ENCODE measurements around the gene CLDND1. TPM values are rescaled to one million over a fixed set of nuclear protein-coding genes. Genes with fewer than 3 reads are reported as not detected.

The CLDND1 gene
- total and polyA plus RNA-seq, 9 donors: 61.3 to 86.0 (median 76.1) TPM

DNA sequence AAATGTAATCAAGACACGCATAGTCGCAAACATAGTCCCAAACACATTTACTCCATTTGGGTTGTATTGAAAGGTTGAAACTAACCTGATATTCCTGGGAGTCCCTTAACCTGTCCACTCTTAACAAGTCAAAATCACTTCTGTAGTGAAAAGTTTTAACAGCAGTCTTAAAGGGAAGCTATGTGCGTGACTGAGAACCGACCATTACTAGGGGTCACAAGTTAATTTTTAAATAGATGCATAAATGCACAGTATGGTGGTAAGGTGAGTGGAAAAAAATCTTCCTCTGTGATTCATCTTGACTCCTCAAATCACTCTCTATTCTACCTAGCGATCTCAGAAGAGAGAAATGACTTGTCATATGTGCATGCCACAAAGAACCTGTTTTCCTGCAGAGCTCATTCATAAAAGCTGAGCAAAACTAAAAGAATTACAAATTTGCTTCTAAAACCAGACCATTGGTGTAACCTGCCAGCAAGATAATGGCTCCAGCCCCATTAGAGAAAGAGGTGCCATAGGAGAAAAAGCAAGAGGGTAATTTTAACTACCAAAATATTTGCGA is 13.8 kb upstream of the CLDND1 start:
- no peak for DNase-seq
- Histone ChIP-seq H3K27ac (ENCODE audit: low read length) (no peak overlapping the region), H3K27me3 (ENCODE audit: control insufficient read depth, insufficient read depth, low read length) (no peaks in the 10 kb centered on the region), H3K4me3 (ENCODE audit: low read length) (no peak overlapping the region), H3K4me1 (ENCODE audit: control insufficient read depth, insufficient read depth, low read length) (no peaks in the 10 kb centered on the region), H3K9me3 (replicated peaks; ENCODE audit: control insufficient read depth, low read depth, low read length) (no peaks in the 10 kb centered on the region), H3K36me3 (ENCODE audit: control insufficient read depth, insufficient read depth, low read length) (no peaks in the 10 kb centered on the region)
- no CpG with 5 or more reads among the region's 6 CpGs for WGBS (ENCODE audit: insufficient coverage)

DNA sequence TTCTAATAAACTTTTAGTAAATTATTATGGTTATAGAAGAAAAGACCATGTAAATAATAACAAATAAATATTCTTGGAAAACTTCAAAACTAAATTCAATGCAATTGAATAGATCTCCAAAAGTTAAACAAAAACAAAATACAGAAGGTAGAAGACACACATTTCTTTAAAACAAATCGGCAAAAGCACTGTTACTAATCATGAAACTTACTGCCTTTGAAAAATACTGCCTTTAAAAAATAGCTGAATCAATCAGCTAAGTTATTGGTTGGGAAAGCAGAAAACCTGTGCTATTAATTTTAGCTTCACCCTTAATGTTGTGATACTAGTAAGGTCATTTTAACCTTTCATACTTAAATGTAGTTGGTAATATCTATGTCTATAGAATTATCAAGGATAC is 12.0 kb upstream of the CLDND1 start:
- WGBS (ENCODE audit: insufficient coverage): no CpG with 5 or more reads among the region's 1 CpG
- no peak for DNase-seq
- Histone ChIP-seq H3K36me3 (ENCODE audit: control insufficient read depth, insufficient read depth, low read length) (no peaks in the 10 kb centered on the region), H3K4me3 (ENCODE audit: low read length) (no peak overlapping the region), H3K27me3 (ENCODE audit: control insufficient read depth, insufficient read depth, low read length) (peaks cover 4% of the 10 kb centered on the region), H3K9me3 (replicated peaks; ENCODE audit: control insufficient read depth, low read depth, low read length) (no peaks in the 10 kb centered on the region), H3K4me1 (ENCODE audit: control insufficient read depth, insufficient read depth, low read length) (no peaks in the 10 kb centered on the region), H3K27ac (ENCODE audit: low read length) (no peak overlapping the region)

DNA sequence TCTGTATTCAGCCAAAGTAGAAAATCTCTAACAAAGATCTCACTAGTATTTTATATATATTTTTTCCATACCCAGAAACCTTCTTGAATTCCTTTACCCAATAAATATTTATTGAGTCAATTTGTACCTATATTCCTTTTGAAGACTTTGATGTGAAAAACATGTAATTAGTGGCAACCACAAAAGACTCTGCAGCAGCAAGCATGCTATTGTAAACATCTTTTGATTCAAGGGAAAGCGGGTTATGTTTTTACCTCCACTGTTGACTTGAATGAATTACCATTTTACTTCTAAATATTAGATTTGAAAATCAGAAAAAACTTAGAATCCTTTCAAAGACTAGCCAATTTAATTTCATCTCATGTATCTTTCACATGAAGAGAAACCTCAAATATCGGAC is 11.5 kb upstream of the CLDND1 start:
- Histone ChIP-seq H3K4me3 (ENCODE audit: low read length) (no peak overlapping the region), H3K4me1 (ENCODE audit: control insufficient read depth, insufficient read depth, low read length) (no peaks in the 10 kb centered on the region), H3K36me3 (ENCODE audit: control insufficient read depth, insufficient read depth, low read length) (no peaks in the 10 kb centered on the region), H3K27ac (ENCODE audit: low read length) (no peak overlapping the region), H3K27me3 (ENCODE audit: control insufficient read depth, insufficient read depth, low read length) (peaks cover 4% of the 10 kb centered on the region), H3K9me3 (replicated peaks; ENCODE audit: control insufficient read depth, low read depth, low read length) (no peaks in the 10 kb centered on the region)
- no CpG with 5 or more reads among the region's 2 CpGs for WGBS (ENCODE audit: insufficient coverage)
- DNase-seq: no peak

DNA sequence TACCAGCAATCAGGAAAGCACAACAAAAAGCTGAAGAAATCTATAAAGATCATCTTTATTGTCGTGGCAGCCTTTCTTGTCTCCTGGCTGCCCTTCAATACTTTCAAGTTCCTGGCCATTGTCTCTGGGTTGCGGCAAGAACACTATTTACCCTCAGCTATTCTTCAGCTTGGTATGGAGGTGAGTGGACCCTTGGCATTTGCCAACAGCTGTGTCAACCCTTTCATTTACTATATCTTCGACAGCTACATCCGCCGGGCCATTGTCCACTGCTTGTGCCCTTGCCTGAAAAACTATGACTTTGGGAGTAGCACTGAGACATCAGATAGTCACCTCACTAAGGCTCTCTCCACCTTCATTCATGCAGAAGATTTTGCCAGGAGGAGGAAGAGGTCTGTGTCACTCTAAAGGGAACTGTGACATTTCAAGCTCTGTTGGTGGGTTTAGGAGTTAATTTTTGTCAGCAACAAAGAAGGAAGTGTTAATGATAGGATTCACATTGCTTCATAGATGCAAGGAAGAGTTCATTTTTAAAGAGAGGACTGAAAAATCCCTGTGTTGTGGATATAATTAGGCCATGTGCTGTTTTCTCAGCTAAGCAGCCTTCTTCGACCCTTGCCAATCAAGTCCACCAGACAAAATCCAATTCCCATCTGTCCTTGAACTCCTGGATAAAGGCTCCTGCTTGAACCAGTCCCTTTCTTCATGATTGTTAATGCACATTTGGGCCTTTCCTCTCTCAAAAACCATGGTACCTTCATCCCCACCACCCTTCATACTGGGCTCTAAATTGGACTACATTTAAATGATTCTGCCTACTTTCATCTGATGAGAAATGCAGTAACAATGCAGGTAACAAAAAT is 10.2 kb upstream of the CLDND1 start:
- Histone ChIP-seq H3K27me3 (ENCODE audit: control insufficient read depth, insufficient read depth, low read length) (peaks cover 4% of the 10 kb centered on the region), H3K27ac (ENCODE audit: low read length) (no peak overlapping the region), H3K36me3 (ENCODE audit: control insufficient read depth, insufficient read depth, low read length) (no peaks in the 10 kb centered on the region), H3K9me3 (replicated peaks; ENCODE audit: control insufficient read depth, low read depth, low read length) (no peaks in the 10 kb centered on the region), H3K4me3 (ENCODE audit: low read length) (no peak overlapping the region), H3K4me1 (ENCODE audit: control insufficient read depth, insufficient read depth, low read length) (no peaks in the 10 kb centered on the region)
- DNase-seq: no peak
- WGBS (ENCODE audit: insufficient coverage): 50% methylated on average over 1 of the region's 6 CpGs

DNA sequence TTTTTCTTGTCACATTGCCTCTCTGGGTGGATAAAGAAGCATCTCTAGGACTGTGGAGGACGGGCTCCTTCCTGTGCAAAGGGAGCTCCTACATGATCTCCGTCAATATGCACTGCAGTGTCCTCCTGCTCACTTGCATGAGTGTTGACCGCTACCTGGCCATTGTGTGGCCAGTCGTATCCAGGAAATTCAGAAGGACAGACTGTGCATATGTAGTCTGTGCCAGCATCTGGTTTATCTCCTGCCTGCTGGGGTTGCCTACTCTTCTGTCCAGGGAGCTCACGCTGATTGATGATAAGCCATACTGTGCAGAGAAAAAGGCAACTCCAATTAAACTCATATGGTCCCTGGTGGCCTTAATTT is 9.6 kb upstream of the CLDND1 start:
- Histone ChIP-seq H3K36me3 (ENCODE audit: control insufficient read depth, insufficient read depth, low read length) (no peaks in the 10 kb centered on the region), H3K9me3 (replicated peaks; ENCODE audit: control insufficient read depth, low read depth, low read length) (no peaks in the 10 kb centered on the region), H3K4me1 (ENCODE audit: control insufficient read depth, insufficient read depth, low read length) (no peaks in the 10 kb centered on the region), H3K27ac (ENCODE audit: low read length) (no peak overlapping the region), H3K4me3 (ENCODE audit: low read length) (no peak overlapping the region), H3K27me3 (ENCODE audit: control insufficient read depth, insufficient read depth, low read length) (peaks cover 4% of the 10 kb centered on the region)
- 85% methylated on average over 5 of the region's 5 CpGs for WGBS (ENCODE audit: insufficient coverage)
- no peak for DNase-seq

- Histone ChIP-seq H3K36me3 (ENCODE audit: control insufficient read depth, insufficient read depth, low read length) (no peaks in the 10 kb centered on the region), H3K4me3 (ENCODE audit: low read length) (no peak within 1 kb of the TSS), H3K9me3 (replicated peaks; ENCODE audit: control insufficient read depth, low read depth, low read length) (no peaks in the 10 kb centered on the region), H3K27ac (ENCODE audit: low read length) (no peak within 1 kb of the TSS), H3K27me3 (ENCODE audit: control insufficient read depth, insufficient read depth, low read length) (peaks cover 4% of the 10 kb centered on the region), H3K4me1 (ENCODE audit: control insufficient read depth, insufficient read depth, low read length) (no peaks in the 10 kb centered on the region)
- WGBS (ENCODE audit: insufficient coverage): 85% methylated on average over 5 of the region's 7 CpGs
- DNase-seq: no peak
Observed at GRCh38 chr3:98531622-98532274, 9.0 kb upstream of the CLDND1 start, which contains the start of gene GPR15. GPR15 (plus strand) TSS chr3:98531978; CDS start chr3:98532034, 56 bp downstream.

DNA sequence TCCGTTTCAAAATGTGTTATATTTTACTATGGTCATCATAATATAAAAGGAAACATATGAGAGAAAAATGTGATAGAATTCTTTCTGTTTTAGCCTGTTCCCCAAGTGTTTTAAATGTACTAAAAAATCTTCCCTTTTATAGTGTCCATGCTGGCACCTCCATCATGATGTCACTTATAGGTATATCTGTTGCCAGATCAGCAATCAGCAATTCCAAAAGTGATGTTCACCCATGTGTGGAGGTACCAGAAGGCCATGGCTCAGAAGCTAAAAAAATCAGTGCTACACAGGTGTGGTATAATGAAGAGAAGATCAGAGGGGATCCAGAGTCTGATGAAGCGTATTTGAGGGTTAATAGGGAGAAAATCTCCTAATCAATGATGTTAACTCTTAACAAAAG is 8.0 kb upstream of the CLDND1 start:
- no CpG with 5 or more reads among the region's 2 CpGs for WGBS (ENCODE audit: insufficient coverage)
- Histone ChIP-seq H3K4me3 (ENCODE audit: low read length) (no peak overlapping the region), H3K4me1 (ENCODE audit: control insufficient read depth, insufficient read depth, low read length) (no peaks in the 10 kb centered on the region), H3K36me3 (ENCODE audit: control insufficient read depth, insufficient read depth, low read length) (no peaks in the 10 kb centered on the region), H3K9me3 (replicated peaks; ENCODE audit: control insufficient read depth, low read depth, low read length) (no peaks in the 10 kb centered on the region), H3K27ac (ENCODE audit: low read length) (no peak overlapping the region), H3K27me3 (ENCODE audit: control insufficient read depth, insufficient read depth, low read length) (peaks cover 4% of the 10 kb centered on the region)
- no peak for DNase-seq

DNA sequence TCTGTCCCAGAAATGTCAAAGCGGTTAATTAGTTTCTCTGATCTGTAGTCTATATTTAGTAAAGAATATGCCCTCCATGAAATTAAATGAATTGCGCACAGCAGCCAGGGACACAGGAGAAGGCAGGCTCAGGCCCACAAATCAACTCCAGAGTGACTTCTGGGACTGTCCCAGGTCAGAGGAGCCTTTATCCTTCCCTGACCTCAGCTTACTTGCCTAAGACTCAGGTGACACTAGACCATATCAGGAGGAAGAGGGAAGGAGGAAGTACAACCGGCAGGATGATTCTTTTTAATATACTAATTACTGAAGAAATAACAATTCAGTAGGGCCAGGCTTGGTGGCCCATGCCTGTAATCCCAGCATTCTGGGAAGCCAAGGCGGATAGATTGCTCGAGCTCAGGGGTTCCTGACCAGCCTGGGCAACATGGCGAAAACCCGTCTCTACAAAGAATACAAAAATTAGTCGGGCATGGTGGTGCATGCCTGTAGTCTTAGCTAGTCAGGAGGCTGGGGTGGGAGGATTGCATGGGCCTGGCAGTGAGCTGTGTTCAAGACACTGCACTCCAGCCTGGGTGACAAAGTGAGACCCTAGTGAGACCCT is 7.3 kb upstream of the CLDND1 start:
- no peaks in the 10 kb centered on the region for H3K9me3 ChIP-seq (replicated peaks; ENCODE audit: control insufficient read depth, low read depth, low read length)
- no peak overlapping the region for H3K27ac ChIP-seq (ENCODE audit: low read length)
- WGBS (ENCODE audit: insufficient coverage): 92% methylated on average over 4 of the region's 8 CpGs
- H3K4me3 ChIP-seq (ENCODE audit: low read length): no peak overlapping the region
- H3K36me3 ChIP-seq (ENCODE audit: control insufficient read depth, insufficient read depth, low read length): no peaks in the 10 kb centered on the region
- H3K27me3 ChIP-seq (ENCODE audit: control insufficient read depth, insufficient read depth, low read length): peaks cover 4% of the 10 kb centered on the region
- no peak for DNase-seq
- H3K4me1 ChIP-seq (ENCODE audit: control insufficient read depth, insufficient read depth, low read length): no peaks in the 10 kb centered on the region

DNA sequence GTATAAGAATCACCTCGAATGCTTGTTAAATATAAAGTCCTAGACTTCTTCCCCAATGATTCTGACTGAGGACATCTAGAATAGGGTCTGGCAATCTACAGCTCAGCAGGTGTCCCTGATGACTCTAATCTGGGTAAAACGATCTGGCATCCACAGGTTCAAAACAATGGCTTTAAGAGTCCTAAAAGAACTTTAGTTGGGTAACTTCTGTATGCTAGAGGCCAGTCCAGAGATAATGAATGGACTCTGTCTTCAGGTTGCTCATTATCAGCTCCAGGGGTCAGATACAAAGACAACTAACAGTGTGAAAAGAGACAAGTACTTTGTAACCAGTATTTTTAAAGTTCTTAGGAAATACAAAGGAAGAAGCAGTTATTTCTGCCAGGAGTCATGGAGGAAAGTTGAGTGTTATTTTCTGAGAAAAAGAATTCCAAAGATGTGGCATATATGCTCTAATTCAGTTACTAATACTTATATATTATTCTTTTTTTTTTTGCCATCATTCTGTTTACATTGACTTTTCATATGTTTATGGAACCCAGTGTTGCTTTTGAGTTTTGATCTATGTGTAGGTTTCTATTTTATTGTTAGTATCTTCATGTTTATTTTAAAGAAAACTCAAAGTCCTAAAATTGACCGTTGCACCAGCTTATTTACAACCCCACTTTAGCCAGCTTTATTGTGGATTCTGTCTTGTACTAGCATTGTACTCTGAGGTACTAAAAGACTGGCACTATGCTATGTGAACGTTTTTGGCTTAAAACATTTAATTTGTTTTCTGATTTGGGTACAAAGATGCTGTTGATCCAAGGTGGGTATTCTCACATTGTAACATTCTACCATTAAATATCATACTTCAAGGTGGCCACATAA is 6.0 kb upstream of the CLDND1 start:
- WGBS (ENCODE audit: insufficient coverage): 0% methylated on average over 1 of the region's 4 CpGs

More for the DNA sequence above, 6.0 kb upstream of the CLDND1 start:
- DNase-seq: no peak
- Histone ChIP-seq H3K27me3 (ENCODE audit: control insufficient read depth, insufficient read depth, low read length) (peaks cover 4% of the 10 kb centered on the region), H3K4me3 (ENCODE audit: low read length) (no peak overlapping the region), H3K36me3 (ENCODE audit: control insufficient read depth, insufficient read depth, low read length) (no peaks in the 10 kb centered on the region), H3K9me3 (replicated peaks; ENCODE audit: control insufficient read depth, low read depth, low read length) (no peaks in the 10 kb centered on the region), H3K4me1 (ENCODE audit: control insufficient read depth, insufficient read depth, low read length) (no peaks in the 10 kb centered on the region), H3K27ac (ENCODE audit: low read length) (no peak overlapping the region)

Data from muscle of leg (tissue), 11 donors.